Measurements from ENCODE around the gene CDK4.

DNA sequence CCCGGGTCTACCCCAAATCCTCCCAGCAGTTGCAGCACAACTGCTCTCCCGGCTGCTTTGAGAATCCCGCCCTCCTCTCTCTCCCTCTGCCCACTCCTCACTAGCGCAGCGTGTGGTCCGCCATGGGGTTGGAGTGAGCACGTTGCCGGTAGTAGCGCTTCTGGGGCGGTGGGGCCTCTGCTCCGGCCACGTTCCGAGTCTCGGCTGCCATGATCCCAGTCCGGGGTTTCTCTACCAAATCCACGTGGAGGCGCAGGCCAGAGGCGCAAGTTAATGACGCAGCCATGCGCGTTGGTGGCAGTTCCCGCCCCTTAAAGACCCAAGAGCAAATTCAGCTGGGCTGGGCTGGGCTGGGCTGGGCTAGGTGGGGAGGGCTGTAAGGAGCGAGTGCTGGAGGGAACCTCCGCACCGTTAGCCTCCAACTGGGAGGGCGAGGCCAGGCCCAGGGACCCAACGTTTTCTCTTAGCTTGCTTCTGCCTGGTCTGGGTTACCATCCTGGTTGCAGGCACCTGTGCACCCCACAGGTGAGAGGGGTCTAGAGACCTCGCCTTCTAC lies 19.8 kb upstream of the CDK4 start, which contains the start of gene METTL1:
- no peak; the same call in 1 of the 2 replicates for TF ChIP-seq ZZZ3 (CRISPR knock-in tag; IDR thresholded peaks at IDR 0.05; ENCODE audit: borderline replicate concordance)
- peak; percentile 27; the same call in 1 of the 2 replicates for TF ChIP-seq KLF6 (CRISPR knock-in tag; IDR thresholded peaks at IDR 0.05)
- TF ChIP-seq GABPA (IDR thresholded peaks at IDR 0.05; ENCODE audit: low read depth, low read length): no peak
- TF ChIP-seq GABPA (CRISPR knock-in tag; IDR thresholded peaks at IDR 0.05; ENCODE audit: low read depth): peak; percentile 67
